Dendritic cell treated with granulocyte-macrophage colony-stimulating factor and Interleukin-4, amounts not matched to agents 40 ng/mL and 50 ng/mL, for 4 days (primary cell): ENCODE measurements around the gene TBC1D14.
"Not testable (repeated sequence)": the region's sequence is repeated elsewhere in the genome, so short reads cannot be mapped to it uniquely, and the experiment has no call there.

Experiments used
- H3K27ac Mint-ChIP-seq: one replicate; pipeline ENCODE4 v1.8.0; 2022; ENCODE audit warnings: mild to moderate bottlenecking, mixed read lengths
- H3K27me3 Mint-ChIP-seq: one replicate; pipeline ENCODE4 v1.8.0; 2022; ENCODE audit warnings: mild to moderate bottlenecking, mixed read lengths
- H3K36me3 Mint-ChIP-seq: one replicate; pipeline ENCODE4 v1.8.0; 2022; ENCODE audit warnings: low read depth, mixed read lengths
- H3K4me1 Mint-ChIP-seq: one replicate; pipeline ENCODE4 v1.8.0; 2022; ENCODE audit warnings: low read depth, mixed read lengths
- H3K4me3 Mint-ChIP-seq: one replicate; pipeline ENCODE4 v1.8.0; 2022; ENCODE audit warnings: mild to moderate bottlenecking, moderate library complexity, mixed read lengths
- H3K9me3 Mint-ChIP-seq: one replicate; pipeline ENCODE4 v1.8.0; 2022; ENCODE audit warnings: mixed read lengths
- intact Hi-C: fragments of 100-400 bp; cut with micrococcal nuclease; formaldehyde crosslinking; loops from one replicate; pipeline ENCODE4 v1.15.0; 2022

TBC1D14 gene

GRCh38 chr4:6962211-6963041 lies 52.8 kb downstream of the TBC1D14 start:
- H3K4me1 Mint-ChIP-seq: peaks cover 82% of the 10 kb centered on the region
- intact Hi-C loops: no loop called here
- peak overlapping the region; percentile 13 for H3K4me3 Mint-ChIP-seq

GRCh38 chr4:6963139-6963611 lies 53.5 kb downstream of the TBC1D14 start:
- Mint-ChIP-seq H3K27ac (peak overlapping the region; percentile 65), H3K4me1 (peaks cover 74% of the 10 kb centered on the region), H3K9me3 (no peaks in the 10 kb centered on the region), H3K36me3 (peaks cover 62% of the 10 kb centered on the region), H3K27me3 (no peaks in the 10 kb centered on the region), H3K4me3 (peak overlapping the region; percentile 13)
- intact Hi-C loops: no loop called here

More at GRCh38 chr4:6962211-6963041, 52.8 kb downstream of the TBC1D14 start:
- peaks cover 58% of the 10 kb centered on the region for H3K36me3 Mint-ChIP-seq
- peak overlapping the region; percentile 65 for H3K27ac Mint-ChIP-seq
- H3K9me3 Mint-ChIP-seq: no peaks in the 10 kb centered on the region
- no peaks in the 10 kb centered on the region for H3K27me3 Mint-ChIP-seq

DNA sequence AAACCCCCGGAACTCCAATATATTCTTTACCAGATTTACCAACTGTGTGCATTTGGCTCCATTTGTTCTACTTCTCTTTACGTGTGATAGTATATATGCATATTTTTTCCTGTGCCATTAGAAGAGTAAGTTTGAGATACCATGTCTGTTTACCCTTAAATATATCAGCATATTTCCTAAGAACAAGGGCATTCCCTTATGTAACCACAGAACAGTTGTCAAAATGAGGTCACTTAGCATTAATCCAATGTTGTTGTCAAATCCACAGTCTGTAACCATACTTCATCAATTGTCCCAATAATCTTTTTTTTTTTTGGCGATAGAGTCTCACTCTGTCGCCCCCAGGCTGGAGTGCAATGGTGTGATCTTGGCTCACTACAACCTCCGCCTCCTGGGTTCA lies 55.2 kb downstream of the TBC1D14 start:
- peaks cover 62% of the 10 kb centered on the region for H3K4me1 Mint-ChIP-seq
- peaks cover 66% of the 10 kb centered on the region for H3K36me3 Mint-ChIP-seq
- intact Hi-C loops: no loop called here
- H3K4me3 Mint-ChIP-seq: no peak overlapping the region
- H3K27ac Mint-ChIP-seq: no peak overlapping the region
- H3K27me3 Mint-ChIP-seq: no peaks in the 10 kb centered on the region
- H3K9me3 Mint-ChIP-seq: no peaks in the 10 kb centered on the region

- intact Hi-C loops: no loop called here
- Mint-ChIP-seq H3K36me3 (peaks cover 71% of the 10 kb centered on the region), H3K4me3 (no peak overlapping the region), H3K9me3 (no peaks in the 10 kb centered on the region), H3K4me1 (peaks cover 62% of the 10 kb centered on the region), H3K27me3 (no peaks in the 10 kb centered on the region), H3K27ac (peak overlapping the region; percentile 16)
Measured at GRCh38 chr4:6965329-6965728, 55.7 kb downstream of the TBC1D14 start.

GRCh38 chr4:6967846-6968340 lies 58.3 kb downstream of the TBC1D14 start:
- H3K4me1 Mint-ChIP-seq: peaks cover 49% of the 10 kb centered on the region
- H3K9me3 Mint-ChIP-seq: no peaks in the 10 kb centered on the region
- no peak overlapping the region for H3K4me3 Mint-ChIP-seq
- intact Hi-C loops: no loop called here
- peaks cover 71% of the 10 kb centered on the region for H3K36me3 Mint-ChIP-seq
- H3K27ac Mint-ChIP-seq: no peak overlapping the region
- H3K27me3 Mint-ChIP-seq: no peaks in the 10 kb centered on the region

DNA sequence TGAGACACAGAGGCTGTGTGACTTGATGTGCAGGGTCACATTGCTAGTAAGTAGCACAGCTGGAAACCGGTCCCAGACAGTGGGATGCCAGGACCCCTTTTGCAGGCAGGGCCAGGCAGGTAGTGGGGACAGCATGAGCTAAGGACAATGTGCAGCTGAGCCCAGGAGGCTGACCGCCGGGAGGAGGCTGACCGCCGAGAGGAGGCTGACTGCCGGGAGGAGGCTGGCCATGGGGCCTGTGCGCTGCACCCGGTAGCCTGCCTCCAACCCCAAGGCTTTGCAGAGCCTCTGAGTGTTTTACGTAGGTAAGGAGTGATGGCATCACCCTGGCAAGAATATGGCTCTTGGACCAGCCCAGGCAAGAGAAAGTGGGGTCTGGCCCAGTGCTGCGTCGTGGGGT lies 58.9 kb downstream of the TBC1D14 start:
- intact Hi-C loops: no loop called here
- H3K9me3 Mint-ChIP-seq: no peaks in the 10 kb centered on the region
- H3K27ac Mint-ChIP-seq: no peak overlapping the region
- no peak overlapping the region for H3K4me3 Mint-ChIP-seq
- H3K4me1 Mint-ChIP-seq: peaks cover 44% of the 10 kb centered on the region
- H3K27me3 Mint-ChIP-seq: no peaks in the 10 kb centered on the region
- peaks cover 69% of the 10 kb centered on the region for H3K36me3 Mint-ChIP-seq

DNA sequence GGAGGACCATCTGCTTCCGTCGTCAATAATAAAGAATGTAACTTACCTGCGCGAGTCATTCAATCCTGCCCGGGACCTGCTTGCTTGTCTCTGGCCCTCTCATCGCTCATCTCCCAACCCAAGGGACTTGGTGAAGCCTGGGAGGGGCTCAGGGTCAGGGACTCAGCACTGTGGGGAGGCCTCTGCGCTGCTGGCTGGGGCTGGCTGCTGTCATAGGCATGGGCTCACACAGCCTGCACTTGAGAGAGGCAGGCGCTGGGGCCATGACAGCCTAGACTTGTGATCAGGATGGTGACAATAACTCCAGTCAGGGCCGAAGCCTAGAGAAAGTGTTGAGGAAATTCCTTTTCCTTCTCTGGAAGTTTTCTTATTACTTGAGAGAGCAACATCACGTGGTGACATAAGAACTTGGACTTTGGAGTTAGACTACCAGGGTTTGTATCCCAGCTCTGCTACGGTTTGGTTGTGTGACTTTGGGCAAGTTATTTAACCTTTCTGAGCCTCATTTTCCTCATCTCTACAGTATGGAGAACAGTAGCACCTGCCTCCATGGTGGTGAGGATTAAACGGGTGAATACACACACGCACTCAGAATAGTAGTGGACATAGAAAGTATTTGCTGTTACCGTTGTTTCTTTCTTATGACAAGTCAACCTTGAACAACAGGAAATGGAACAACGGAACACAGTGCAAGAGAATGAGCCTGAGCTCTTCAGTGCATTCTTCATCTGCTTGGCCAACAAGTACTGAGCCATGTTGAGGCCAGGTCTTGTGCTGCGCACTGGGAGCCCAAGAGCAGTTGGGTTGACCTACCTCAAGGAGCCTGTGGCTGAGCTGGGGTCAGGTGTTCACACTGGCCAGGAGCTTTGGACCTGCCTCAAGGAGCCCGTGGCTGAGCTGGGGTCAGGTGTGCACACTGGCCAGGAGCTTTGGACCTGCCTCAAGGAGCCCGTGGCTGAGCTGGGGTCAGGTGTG lies 60.5 kb downstream of the TBC1D14 start:
- intact Hi-C loops: loop anchor here (5.0 kb wide), 1 partner anchor 102 kb away; no protein-coding TSS in a partner anchor
- Mint-ChIP-seq H3K27ac (no peak overlapping the region), H3K4me1 (peaks cover 40% of the 10 kb centered on the region), H3K36me3 (peaks cover 72% of the 10 kb centered on the region), H3K4me3 (no peak overlapping the region), H3K27me3 (no peaks in the 10 kb centered on the region), H3K9me3 (no peaks in the 10 kb centered on the region)

GRCh38 chr4:6971536-6972374 lies 62.1 kb downstream of the TBC1D14 start:
- Mint-ChIP-seq H3K4me1 (peaks cover 30% of the 10 kb centered on the region), H3K36me3 (peaks cover 84% of the 10 kb centered on the region), H3K9me3 (no peaks in the 10 kb centered on the region), H3K4me3 (no peak overlapping the region), H3K27ac (peak overlapping the region; percentile 46), H3K27me3 (no peaks in the 10 kb centered on the region)
- intact Hi-C loops: loop anchor here (5.0 kb wide), 1 partner anchor 101 kb away; no protein-coding TSS in a partner anchor

DNA sequence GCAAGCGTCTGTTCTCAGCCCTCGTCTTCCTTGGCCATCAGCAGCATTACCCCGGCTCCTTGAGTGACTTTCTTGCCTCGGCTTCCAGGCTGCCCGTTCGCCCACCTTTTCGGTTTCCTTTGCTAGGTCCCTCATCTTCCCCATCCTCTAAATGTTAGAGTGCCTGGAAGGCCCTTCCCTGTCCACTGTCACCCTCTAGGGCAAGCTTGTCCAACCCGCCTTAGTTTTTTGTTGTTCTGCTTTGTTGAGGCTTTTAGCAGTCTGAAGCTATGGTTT lies 62.7 kb downstream of the TBC1D14 start:
- H3K36me3 Mint-ChIP-seq: peaks cover 79% of the 10 kb centered on the region
- H3K4me1 Mint-ChIP-seq: peaks cover 30% of the 10 kb centered on the region
- H3K9me3 Mint-ChIP-seq: no peaks in the 10 kb centered on the region
- H3K27ac Mint-ChIP-seq: peak overlapping the region; percentile 46
- intact Hi-C loops: loop anchor here (5.0 kb wide), 1 partner anchor 100 kb away; no protein-coding TSS in a partner anchor
- no peak overlapping the region for H3K4me3 Mint-ChIP-seq
- no peaks in the 10 kb centered on the region for H3K27me3 Mint-ChIP-seq

- Mint-ChIP-seq H3K27ac (peak overlapping the region; percentile 46), H3K27me3 (no peaks in the 10 kb centered on the region), H3K9me3 (no peaks in the 10 kb centered on the region), H3K4me1 (peaks cover 30% of the 10 kb centered on the region), H3K4me3 (no peak overlapping the region), H3K36me3 (peaks cover 73% of the 10 kb centered on the region)
- intact Hi-C loops: loop anchor here (5.0 kb wide), 1 partner anchor 99 kb away; no protein-coding TSS in a partner anchor
Measured at GRCh38 chr4:6972911-6973310, 63.3 kb downstream of the TBC1D14 start.

- Mint-ChIP-seq H3K9me3 (no peaks in the 10 kb centered on the region), H3K36me3 (peaks cover 66% of the 10 kb centered on the region), H3K4me1 (peaks cover 31% of the 10 kb centered on the region), H3K27me3 (no peaks in the 10 kb centered on the region), H3K27ac (peak overlapping the region; percentile 34), H3K4me3 (no peak overlapping the region)
- intact Hi-C loops: loop anchor here (2.0 to 5.0 kb wide), 2 partner anchors 17 to 98 kb away; no protein-coding TSS in a partner anchor
Measured at GRCh38 chr4:6974138-6974848, 64.7 kb downstream of the TBC1D14 start.

- H3K27ac Mint-ChIP-seq, intact Hi-C loops, H3K4me3 Mint-ChIP-seq, H3K27me3 Mint-ChIP-seq, H3K9me3 Mint-ChIP-seq: not testable (repeated sequence)
- Mint-ChIP-seq H3K4me1 (peaks cover 33% of the 10 kb centered on the region), H3K36me3 (peaks cover 49% of the 10 kb centered on the region)
Measured at GRCh38 chr4:6977846-6978245, 68.2 kb downstream of the TBC1D14 start.
